ENCODE data around the gene ADAMTSL2. TPM values are rescaled to one million over a fixed set of nuclear protein-coding genes. Genes with fewer than 3 reads are reported as not detected.

Gene ADAMTSL2
- total and polyA plus RNA-seq, 4 donors, result 1.8 to 18.2 (median 7.7) TPM

- H3K27me3 ChIP-seq (ENCODE audit: control insufficient read depth in 4 of 4, insufficient read depth in 4 of 4, low read length in 3 of 4), result no peaks in the 10 kb centered on the region
Measured at GRCh38 chr9:133516256-133516960, 18.1 kb upstream of the ADAMTSL2 start.

GRCh38 chr9:133516961-133517350 is 17.5 kb upstream of the ADAMTSL2 start:
- H3K4me3 ChIP-seq (ENCODE audit: low read depth in 1 of 3, low read length in 3 of 3), result no peak overlapping the region
- H3K4me1 ChIP-seq (ENCODE audit: control insufficient read depth in 4 of 4, insufficient read depth in 4 of 4, low read length in 3 of 4), result peaks cover 11 to 25% (median 19%) of the 10 kb centered on the region in 4 donors
- TF ChIP-seq REST (IDR thresholded peaks at IDR 0.05) (no peak), ATF3 (IDR thresholded peaks at IDR 0.05) (no peak), FOXA2 (IDR thresholded peaks at IDR 0.05) (no peak), YY1 (IDR thresholded peaks at IDR 0.05) (no peak), GABPA (IDR thresholded peaks at IDR 0.05 in 1 of 2, conservative IDR thresholded peaks at IDR 0.05 in 1 of 2) (no peak), NR2F2 (IDR thresholded peaks at IDR 0.05) (no peak), RXRA (IDR thresholded peaks at IDR 0.05) (no peak)
- no peaks in the 10 kb centered on the region for H3K36me3 ChIP-seq (ENCODE audit: control insufficient read depth in 4 of 4, insufficient read depth in 3 of 4, low read depth in 1 of 4, low read length in 3 of 4)
- DNase-seq (ENCODE audit: low spot score), result no peak
- WGBS, result 98% methylated on average over 9 of the region's 9 CpGs
- H3K9ac ChIP-seq (ENCODE audit: low read depth in 1 of 2, low read length in 2 of 2), result no peak overlapping the region
- H3K27me3 ChIP-seq (ENCODE audit: control insufficient read depth in 4 of 4, insufficient read depth in 4 of 4, low read length in 3 of 4), result no peaks in the 10 kb centered on the region
- no peak overlapping the region for H3K27ac ChIP-seq (ENCODE audit: low read depth in 1 of 2, low read length in 2 of 2)
- no peaks in the 10 kb centered on the region for H3K9me3 ChIP-seq (ENCODE audit: control insufficient read depth in 4 of 4, low read length in 3 of 4)

More at GRCh38 chr9:133516256-133516960, 18.1 kb upstream of the ADAMTSL2 start:
- Histone ChIP-seq H3K4me3 (ENCODE audit: low read depth in 1 of 3, low read length in 3 of 3) (no peak overlapping the region), H3K36me3 (ENCODE audit: control insufficient read depth in 4 of 4, insufficient read depth in 3 of 4, low read depth in 1 of 4, low read length in 3 of 4) (no peaks in the 10 kb centered on the region), H3K27ac (ENCODE audit: low read depth in 1 of 2, low read length in 2 of 2) (no peak overlapping the region), H3K9ac (ENCODE audit: low read depth in 1 of 2, low read length in 2 of 2) (no peak overlapping the region), H3K9me3 (ENCODE audit: control insufficient read depth in 4 of 4, low read length in 3 of 4) (no peaks in the 10 kb centered on the region), H3K4me1 (ENCODE audit: control insufficient read depth in 4 of 4, insufficient read depth in 4 of 4, low read length in 3 of 4) (peaks cover 5 to 19% (median 14%) of the 10 kb centered on the region in 4 donors)
- WGBS, result 92% methylated on average over 11 of the region's 11 CpGs
- DNase-seq (ENCODE audit: low spot score), result no peak
- TF ChIP-seq EGR1 (IDR thresholded peaks at IDR 0.05; ENCODE audit: low read depth in 2 of 2), result no peak
- no peak for TF ChIP-seq CTCF (IDR thresholded peaks at IDR 0.05; ENCODE audit: low read depth, low read length, missing input control)
- no peak for TF ChIP-seq JUND (IDR thresholded peaks at IDR 0.05)
- no peak for TF ChIP-seq ZBTB33 (IDR thresholded peaks at IDR 0.05)
- TF ChIP-seq TAF1 (conservative IDR thresholded peaks at IDR 0.05), result no peak
